OCI-LY1 (cell line): ENCODE data around the gene DAZAP1.

Experiments used
- EZH2 ChIP-seq: fragments of 200-600 bp; sonication (generic), shearing (Covaris generic); IDR thresholded peaks from 2 replicates; pipeline ENCODE4 v1.8.0; 2017; ENCODE audit warnings: borderline replicate concordance, mixed run types, mild to moderate bottlenecking, antibody characterized with exemption, low read length, moderate library complexity, mixed read lengths
- TF ChIP-seq, protein P1 (sequence below): fragments of 200-600 bp; sonication (generic), shearing (Covaris generic); IDR thresholded peaks from 2 replicates; pipeline ENCODE4 v1.5.1; 2017; ENCODE audit warnings: mild to moderate bottlenecking, antibody characterized with exemption, low read length, moderate library complexity, mixed read lengths

DNA sequence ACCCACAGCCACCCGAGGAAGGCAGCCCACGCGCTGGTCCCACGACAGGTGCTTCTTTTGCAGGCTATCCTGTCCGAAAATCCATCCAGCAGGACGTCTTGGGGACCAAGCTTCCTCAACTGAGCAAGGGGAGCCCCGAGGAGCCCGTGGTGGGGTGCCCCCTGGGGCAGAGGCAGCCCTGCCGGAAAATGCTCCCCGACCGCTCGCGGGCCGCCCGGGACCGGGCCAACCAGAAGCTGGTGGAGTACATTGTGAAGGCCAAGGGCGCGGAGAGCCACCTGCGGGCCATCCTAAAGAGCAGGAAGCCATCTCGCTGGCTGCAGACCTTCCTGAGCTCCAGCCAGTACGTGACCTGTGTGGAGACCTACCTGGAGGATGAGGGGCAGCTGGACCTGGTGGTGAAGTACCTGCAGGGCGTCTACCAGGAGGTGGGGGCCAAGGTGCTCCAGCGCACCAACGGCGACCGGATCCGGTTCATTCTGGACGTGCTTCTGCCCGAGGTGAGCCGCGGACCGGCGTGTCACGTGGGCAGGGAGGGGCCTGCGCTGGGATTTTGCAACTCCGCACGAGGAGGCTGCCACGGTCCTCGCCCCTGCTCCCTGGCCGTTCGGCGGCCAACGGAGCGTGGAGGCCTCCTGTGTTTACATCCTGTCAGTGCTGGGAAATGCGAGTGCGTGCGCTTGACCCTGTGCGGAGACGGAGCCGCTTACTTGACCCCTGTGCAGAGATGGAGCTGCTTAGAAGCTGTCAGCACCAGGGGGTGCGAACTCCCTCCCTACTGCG, 36.6 kb upstream of the DAZAP1 start:
- TF ChIP-seq, protein P1, sequence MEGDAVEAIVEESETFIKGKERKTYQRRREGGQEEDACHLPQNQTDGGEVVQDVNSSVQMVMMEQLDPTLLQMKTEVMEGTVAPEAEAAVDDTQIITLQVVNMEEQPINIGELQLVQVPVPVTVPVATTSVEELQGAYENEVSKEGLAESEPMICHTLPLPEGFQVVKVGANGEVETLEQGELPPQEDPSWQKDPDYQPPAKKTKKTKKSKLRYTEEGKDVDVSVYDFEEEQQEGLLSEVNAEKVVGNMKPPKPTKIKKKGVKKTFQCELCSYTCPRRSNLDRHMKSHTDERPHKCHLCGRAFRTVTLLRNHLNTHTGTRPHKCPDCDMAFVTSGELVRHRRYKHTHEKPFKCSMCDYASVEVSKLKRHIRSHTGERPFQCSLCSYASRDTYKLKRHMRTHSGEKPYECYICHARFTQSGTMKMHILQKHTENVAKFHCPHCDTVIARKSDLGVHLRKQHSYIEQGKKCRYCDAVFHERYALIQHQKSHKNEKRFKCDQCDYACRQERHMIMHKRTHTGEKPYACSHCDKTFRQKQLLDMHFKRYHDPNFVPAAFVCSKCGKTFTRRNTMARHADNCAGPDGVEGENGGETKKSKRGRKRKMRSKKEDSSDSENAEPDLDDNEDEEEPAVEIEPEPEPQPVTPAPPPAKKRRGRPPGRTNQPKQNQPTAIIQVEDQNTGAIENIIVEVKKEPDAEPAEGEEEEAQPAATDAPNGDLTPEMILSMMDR: no peak
- TF ChIP-seq EZH2: no peak
